Loucy (cell line): ENCODE measurements around the gene JDP2.

Experiments
- H2AFZ ChIP-seq: fragments of 200-600 bp; sonication (generic); 2 replicates; pipeline ENCODE4 v1.6.0; 2016; ENCODE audit warnings: antibody characterized with exemption, mild to moderate bottlenecking, low read length, moderate library complexity
- H3F3A ChIP-seq: fragments of 200-600 bp; 2 replicates; pipeline ENCODE4 v1.6.0; 2016; ENCODE audit warnings: antibody characterized with exemption, low read depth, mild to moderate bottlenecking
- H3K27me3 ChIP-seq: fragments of 200-600 bp; sonication (generic); 2 replicates; pipeline ENCODE4 v1.6.1; 2014; ENCODE audit warnings: low read length, mild to moderate bottlenecking; ENCODE audit not compliant: insufficient read depth, poor library complexity, severe bottlenecking
- H3K36me3 ChIP-seq: fragments of 200-600 bp; sonication (generic); 2 replicates; pipeline ENCODE4 v1.6.1; 2016; ENCODE audit warnings: low read length; ENCODE audit not compliant: insufficient read depth
- H3K4me1 ChIP-seq: fragments of 200-600 bp; sonication (generic); 2 replicates; pipeline ENCODE4 v1.5.1; 2014; ENCODE audit warnings: low read length, mild to moderate bottlenecking; ENCODE audit not compliant: insufficient read depth, poor library complexity, severe bottlenecking
- H3K4me2 ChIP-seq: fragments of 200-600 bp; sonication (generic); 2 replicates; pipeline ENCODE4 v1.6.0; 2014; ENCODE audit warnings: antibody characterized with exemption, low read length, low read depth, mild to moderate bottlenecking; ENCODE audit not compliant: poor library complexity, severe bottlenecking
- H3K4me3 ChIP-seq: fragments of 200-600 bp; sonication (generic); 2 replicates; pipeline ENCODE4 v1.5.1; 2014; ENCODE audit warnings: low read length, mild to moderate bottlenecking, mixed read lengths; ENCODE audit not compliant: poor library complexity, severe bottlenecking
- H3K79me2 ChIP-seq: fragments of 200-600 bp; sonication (generic); 2 replicates; pipeline ENCODE4 v1.6.1; 2014; ENCODE audit warnings: low read length; ENCODE audit not compliant: insufficient read depth
- H3K9ac ChIP-seq: fragments of 200-600 bp; sonication (generic); 2 replicates; pipeline ENCODE4 v1.6.0; 2014; ENCODE audit warnings: mild to moderate bottlenecking, low read depth, low read length, moderate library complexity; ENCODE audit not compliant: poor library complexity, severe bottlenecking
- H3K9me2 ChIP-seq: fragments of 200-600 bp; sonication (generic); replicated peaks from 2 replicates; pipeline ENCODE4 v1.6.1; 2016; ENCODE audit warnings: low read depth, low read length, mixed read lengths
- H3K9me3 ChIP-seq: fragments of 200-600 bp; sonication (generic); 2 replicates; pipeline ENCODE4 v1.6.1; 2014; ENCODE audit warnings: mild to moderate bottlenecking, antibody characterized with exemption, low read length, low read depth; ENCODE audit not compliant: insufficient read depth
- H4K20me1 ChIP-seq: fragments of 200-600 bp; sonication (generic); 2 replicates; pipeline ENCODE4 v1.6.0; 2014; ENCODE audit warnings: antibody characterized with exemption, low read length, mild to moderate bottlenecking; ENCODE audit not compliant: insufficient read depth, poor library complexity, severe bottlenecking
- EZH2phosphoT487 ChIP-seq: fragments of 200-600 bp; IDR thresholded peaks from 2 replicates; pipeline ENCODE4 v1.6.1; 2018; ENCODE audit warnings: antibody characterized with exemption, mild to moderate bottlenecking, moderate library complexity, borderline replicate concordance
- TF ChIP-seq, protein P1 (sequence below): fragments of 200-600 bp; sonication (generic); conservative IDR thresholded peaks from 2 replicates; pipeline ENCODE4 v1.5.1; 2014; ENCODE audit warnings: mild to moderate bottlenecking, antibody characterized with exemption, low read length

Gene JDP2

GRCh38 chr14:75399321-75399720 lies 28.5 kb upstream of the JDP2 start:
- H4K20me1 ChIP-seq = no peaks in the 10 kb centered on the region
- no peak overlapping the region for H3K4me3 ChIP-seq
- no peaks in the 10 kb centered on the region for H3K27me3 ChIP-seq
- no peaks in the 10 kb centered on the region for H3K36me3 ChIP-seq
- no peaks in the 10 kb centered on the region for H3K9me2 ChIP-seq
- no peaks in the 10 kb centered on the region for H3K79me2 ChIP-seq
- H3K4me1 ChIP-seq = peaks cover 14% of the 10 kb centered on the region
- no peaks in the 10 kb centered on the region for H3F3A ChIP-seq
- no peaks in the 10 kb centered on the region for H3K9me3 ChIP-seq
- H3K9ac ChIP-seq = no peak overlapping the region
- 0 out of 2 replicates have a peak overlapping the region, but pooled peaks have one; percentile 21 for H2AFZ ChIP-seq
- no peak overlapping the region for H3K4me2 ChIP-seq
- TF ChIP-seq, protein P1, sequence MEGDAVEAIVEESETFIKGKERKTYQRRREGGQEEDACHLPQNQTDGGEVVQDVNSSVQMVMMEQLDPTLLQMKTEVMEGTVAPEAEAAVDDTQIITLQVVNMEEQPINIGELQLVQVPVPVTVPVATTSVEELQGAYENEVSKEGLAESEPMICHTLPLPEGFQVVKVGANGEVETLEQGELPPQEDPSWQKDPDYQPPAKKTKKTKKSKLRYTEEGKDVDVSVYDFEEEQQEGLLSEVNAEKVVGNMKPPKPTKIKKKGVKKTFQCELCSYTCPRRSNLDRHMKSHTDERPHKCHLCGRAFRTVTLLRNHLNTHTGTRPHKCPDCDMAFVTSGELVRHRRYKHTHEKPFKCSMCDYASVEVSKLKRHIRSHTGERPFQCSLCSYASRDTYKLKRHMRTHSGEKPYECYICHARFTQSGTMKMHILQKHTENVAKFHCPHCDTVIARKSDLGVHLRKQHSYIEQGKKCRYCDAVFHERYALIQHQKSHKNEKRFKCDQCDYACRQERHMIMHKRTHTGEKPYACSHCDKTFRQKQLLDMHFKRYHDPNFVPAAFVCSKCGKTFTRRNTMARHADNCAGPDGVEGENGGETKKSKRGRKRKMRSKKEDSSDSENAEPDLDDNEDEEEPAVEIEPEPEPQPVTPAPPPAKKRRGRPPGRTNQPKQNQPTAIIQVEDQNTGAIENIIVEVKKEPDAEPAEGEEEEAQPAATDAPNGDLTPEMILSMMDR = no peak

DNA sequence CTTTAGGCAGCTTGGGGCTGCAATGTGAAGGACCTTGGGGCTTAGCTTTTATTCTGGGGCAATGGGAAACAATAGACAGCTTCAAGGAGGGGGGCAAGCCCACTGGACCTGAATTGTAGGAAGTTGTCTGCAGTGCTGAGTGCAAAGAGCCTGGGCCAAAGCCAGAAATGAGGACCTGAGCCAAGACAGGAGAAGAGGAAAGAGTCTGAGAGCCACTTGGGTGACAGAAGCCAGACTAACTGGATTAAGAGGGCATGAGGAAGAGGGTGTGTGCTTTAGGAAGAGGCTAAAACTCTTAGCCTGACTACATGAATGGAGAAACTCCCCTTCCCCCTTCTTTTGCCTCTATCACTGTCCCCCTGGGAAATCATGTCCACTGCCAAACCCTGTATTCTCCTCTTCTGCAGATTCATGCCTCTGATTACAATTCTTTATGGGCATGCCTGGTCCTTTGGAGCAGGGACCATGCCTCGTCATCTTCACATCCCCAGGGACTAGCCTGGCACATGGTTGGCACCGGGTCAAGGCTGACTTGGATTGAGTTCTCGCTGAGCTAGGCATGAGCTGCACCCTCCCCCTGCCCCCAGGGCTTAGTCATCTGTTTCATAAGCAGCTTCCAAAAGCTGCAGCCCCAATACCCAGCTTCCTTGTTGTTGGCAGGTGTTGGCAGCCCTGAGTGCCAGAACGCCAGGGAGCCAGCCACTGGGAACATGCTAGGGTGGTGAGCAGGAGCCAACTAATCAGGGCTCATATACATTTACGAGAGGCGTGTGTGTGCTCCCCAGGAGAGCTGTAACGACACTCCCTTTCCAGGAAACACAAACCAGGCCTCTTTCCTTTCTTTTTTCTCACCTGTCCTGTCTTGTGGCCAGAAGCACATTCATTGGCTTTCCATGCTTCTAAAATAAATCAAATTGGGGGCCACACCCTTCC lies 27.7 kb upstream of the JDP2 start:
- Histone ChIP-seq H3F3A (no peaks in the 10 kb centered on the region), H3K4me2 (peak overlapping the region; percentile 44), H2AFZ (peak overlapping the region; percentile 21), H3K9me2 (no peaks in the 10 kb centered on the region), H3K4me1 (peaks cover 14% of the 10 kb centered on the region), H3K9me3 (no peaks in the 10 kb centered on the region), H3K9ac (no peak overlapping the region), H3K36me3 (no peaks in the 10 kb centered on the region), H4K20me1 (no peaks in the 10 kb centered on the region), H3K79me2 (no peaks in the 10 kb centered on the region), H3K27me3 (no peaks in the 10 kb centered on the region), H3K4me3 (no peak overlapping the region)
- TF ChIP-seq, protein P1 = no peak
- TF ChIP-seq EZH2phosphoT487 = no peak

DNA sequence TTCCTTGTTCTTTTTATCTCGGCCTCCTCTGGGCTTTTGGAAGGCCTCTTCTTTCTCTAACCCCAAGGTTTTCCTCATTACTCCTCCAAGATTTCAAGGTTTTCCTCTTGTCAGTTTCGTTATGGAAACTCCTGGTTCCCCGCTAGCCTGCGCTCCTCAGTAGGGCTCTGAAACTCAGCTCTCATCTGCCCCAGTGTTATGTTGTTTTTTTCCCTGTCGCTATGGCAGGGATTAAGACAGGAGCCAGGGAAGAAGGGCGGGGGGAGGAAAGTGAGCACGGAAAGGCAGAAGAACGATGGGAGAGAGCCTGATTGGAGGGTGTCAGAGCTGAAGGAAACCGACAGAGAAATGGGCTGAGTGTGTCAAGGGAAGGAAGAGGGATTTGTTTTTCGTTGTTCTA lies 26.5 kb upstream of the JDP2 start:
- TF ChIP-seq EZH2phosphoT487 = no peak
- TF ChIP-seq, protein P1 = no peak
- Histone ChIP-seq H3K4me1 (peaks cover 14% of the 10 kb centered on the region), H4K20me1 (no peaks in the 10 kb centered on the region), H3K36me3 (no peaks in the 10 kb centered on the region), H3K27me3 (no peaks in the 10 kb centered on the region), H3K79me2 (no peaks in the 10 kb centered on the region), H3K9me2 (no peaks in the 10 kb centered on the region), H3K9ac (no peak overlapping the region), H3K9me3 (no peaks in the 10 kb centered on the region), H3F3A (no peaks in the 10 kb centered on the region), H3K4me2 (no peak overlapping the region), H2AFZ (no peak overlapping the region), H3K4me3 (no peak overlapping the region)
